CD4-positive, alpha-beta T cell treated with Interleukin-10 for 1 hour (primary cell): Measurements from ENCODE around the gene PLCB4.

Source experiments
- DNase-seq: peaks from one replicate; pipeline ENCODE4 v3.0.0-alpha.2; 2020

Gene PLCB4

DNA sequence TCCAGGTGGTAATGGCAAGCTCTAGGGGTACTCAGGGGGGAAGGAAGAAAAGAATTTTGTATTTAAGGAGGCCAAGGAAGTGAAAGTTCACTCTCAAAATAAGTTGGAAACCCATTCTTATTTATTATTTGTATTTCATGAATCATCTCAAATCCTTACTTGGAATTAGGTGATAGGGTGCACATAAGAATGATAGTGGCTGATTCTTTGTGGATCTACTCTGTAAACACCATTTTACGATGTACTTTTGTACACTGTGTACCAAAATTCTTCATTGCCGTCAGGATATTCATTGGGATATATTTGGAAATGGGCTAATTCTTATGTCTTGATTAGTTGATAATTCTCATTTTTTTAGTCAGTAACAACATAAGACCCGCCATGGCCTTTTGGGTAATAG is 266.0 kb downstream of the PLCB4 start:
- DNase-seq, result no peak

- no peak for DNase-seq
These were observed 269.2 kb downstream of the PLCB4 start for GRCh38 chr20:9338101-9338500.

- DNase-seq, result no peak
These were observed 270.8 kb downstream of the PLCB4 start for GRCh38 chr20:9339708-9340107.

DNA sequence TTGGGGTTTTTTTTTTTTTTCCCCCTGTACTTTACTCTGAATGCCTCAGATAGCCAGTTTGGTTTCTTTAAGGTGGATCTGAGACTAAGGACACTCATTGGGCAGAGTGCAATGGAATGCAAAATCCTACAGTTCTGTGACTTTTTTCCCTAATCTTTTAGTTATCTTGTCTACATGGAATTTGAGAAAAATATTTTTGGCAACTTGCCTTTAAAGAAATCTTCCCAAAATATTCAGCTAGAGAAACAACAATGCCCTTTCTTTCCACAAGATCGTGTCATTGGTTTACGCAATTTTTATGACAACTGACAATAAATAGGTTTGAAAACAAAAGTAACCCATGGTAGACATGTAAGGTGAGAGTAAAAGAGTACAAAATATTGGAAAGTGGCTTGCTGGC is 273.8 kb downstream of the PLCB4 start:
- no peak for DNase-seq

- no peak for DNase-seq
These were observed 275.4 kb downstream of the PLCB4 start for GRCh38 chr20:9344083-9344920.

- DNase-seq, result no peak
These were observed 279.4 kb downstream of the PLCB4 start for GRCh38 chr20:9348316-9348715.

- DNase-seq, result no peak
These were observed 279.9 kb downstream of the PLCB4 start for GRCh38 chr20:9348747-9349146.

DNA sequence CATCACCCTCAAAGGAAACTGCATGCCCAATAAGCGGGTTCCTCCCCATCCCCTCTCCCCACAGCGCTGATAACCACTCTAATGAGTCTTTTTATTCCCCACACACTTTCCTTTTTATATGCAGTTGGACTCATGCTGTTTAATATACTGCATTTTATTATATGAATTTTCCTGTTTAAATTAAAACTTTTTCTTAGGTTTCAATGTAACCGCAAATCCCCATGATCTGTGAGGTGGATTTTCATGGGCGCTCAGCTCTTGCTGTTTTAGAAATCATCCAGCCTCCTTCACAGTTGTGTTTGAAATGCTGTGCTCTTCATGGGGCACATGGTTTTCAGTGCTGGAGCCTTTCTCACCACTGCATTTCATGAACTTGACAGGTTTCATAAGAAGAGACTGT is 280.4 kb downstream of the PLCB4 start:
- no peak for DNase-seq

GRCh38 chr20:9352739-9353138 is 283.9 kb downstream of the PLCB4 start:
- no peak for DNase-seq

GRCh38 chr20:9353180-9353915 is 284.5 kb downstream of the PLCB4 start:
- no peak for DNase-seq

GRCh38 chr20:9353916-9354276 is 285.0 kb downstream of the PLCB4 start:
- no peak for DNase-seq

DNA sequence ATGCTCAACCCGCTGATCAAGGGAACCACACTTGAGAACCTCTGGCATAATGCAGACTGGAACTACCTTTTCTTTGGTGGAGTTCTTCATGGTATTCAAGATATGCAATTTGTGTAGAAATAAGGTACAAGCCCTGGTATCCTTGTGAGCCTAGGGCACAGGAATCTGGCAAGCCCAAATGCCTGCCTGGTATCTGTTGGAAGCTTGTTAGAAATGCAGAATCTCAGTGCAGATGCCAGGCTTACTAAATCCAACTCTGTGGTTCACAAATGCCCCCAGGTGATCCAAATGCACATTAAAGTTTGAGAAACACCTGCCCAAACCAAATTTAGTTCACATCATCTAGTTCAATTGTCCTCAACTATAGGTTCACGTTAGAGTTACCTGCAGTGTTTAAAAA is 285.7 kb downstream of the PLCB4 start:
- DNase-seq, result no peak

GRCh38 chr20:9358001-9358400 is 289.1 kb downstream of the PLCB4 start:
- no peak for DNase-seq

DNA sequence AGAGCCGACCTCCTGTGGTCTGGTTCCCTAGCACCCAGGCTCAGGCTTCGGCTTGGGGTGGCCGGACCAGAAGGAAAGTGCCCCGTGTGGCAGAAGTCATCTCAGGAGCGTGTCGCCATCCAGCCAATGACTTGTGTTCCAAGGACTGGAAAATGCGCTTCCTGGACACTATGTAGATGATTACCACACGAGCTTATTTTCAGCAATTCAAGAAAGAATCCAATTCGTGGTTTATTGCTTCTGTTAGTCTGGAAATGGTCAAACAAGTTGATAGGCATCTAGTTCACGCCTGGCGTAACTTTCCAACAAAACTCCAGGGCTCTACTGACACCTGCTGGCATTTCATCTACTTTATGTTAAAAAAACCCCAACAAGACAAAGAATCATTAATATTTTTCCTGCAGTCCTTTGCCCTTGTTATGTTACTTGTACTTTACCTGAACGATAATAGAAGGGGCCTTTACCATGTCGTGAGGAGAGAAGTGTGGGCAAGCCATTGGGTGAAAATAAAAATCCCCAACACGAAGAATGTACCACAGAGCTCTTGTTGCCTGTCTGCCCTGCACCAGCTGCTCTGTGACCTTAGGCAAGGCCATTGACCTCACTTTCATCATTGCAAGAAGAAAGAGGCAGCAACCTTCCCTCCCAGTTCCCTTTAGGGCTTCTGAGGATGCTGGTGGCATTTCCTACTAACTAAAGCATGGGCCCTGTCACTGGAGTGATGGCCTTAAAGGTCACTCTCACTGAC is 290.8 kb downstream of the PLCB4 start:
- no peak for DNase-seq

DNA sequence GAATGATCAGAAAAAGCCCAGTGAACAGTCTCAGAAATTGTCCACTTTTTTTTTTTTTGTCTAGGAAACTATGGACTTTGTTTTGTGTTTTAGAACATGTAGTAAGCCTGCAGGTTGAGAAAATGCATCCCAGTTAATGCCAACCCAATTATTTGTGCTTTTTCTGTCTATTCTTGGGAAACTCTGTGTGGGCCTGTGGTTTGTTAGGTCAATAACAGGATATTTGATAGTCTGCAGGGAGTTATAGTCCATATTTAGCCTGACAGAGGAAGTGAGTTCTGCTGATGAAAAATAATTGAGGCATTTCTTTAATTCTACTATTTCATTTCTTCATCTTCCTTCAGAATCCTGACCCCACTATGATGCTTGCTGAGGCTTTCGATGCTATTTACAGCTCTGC is 291.5 kb downstream of the PLCB4 start:
- no peak for DNase-seq

- no peak for DNase-seq
These were observed 294.8 kb downstream of the PLCB4 start for GRCh38 chr20:9363673-9364072.

DNA sequence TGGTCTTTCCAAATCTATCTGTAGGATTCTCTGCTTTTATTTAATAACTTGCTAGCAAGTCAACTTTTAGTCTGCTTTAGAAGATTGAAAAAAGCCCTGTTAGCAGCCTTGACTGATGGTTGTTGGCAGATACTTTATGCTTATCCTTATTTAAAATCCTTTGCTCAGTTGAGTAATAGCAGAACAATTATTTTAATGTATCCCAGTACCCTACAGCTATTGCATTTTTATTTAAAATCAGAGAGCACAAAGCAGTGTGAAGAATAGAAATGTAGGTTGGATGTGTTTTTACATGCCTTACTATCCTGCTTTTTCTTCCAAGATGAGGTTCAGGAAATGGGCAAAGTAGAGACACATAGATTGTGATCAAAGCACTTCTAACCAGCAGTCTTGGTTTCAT is 298.4 kb downstream of the PLCB4 start:
- no peak for DNase-seq

DNA sequence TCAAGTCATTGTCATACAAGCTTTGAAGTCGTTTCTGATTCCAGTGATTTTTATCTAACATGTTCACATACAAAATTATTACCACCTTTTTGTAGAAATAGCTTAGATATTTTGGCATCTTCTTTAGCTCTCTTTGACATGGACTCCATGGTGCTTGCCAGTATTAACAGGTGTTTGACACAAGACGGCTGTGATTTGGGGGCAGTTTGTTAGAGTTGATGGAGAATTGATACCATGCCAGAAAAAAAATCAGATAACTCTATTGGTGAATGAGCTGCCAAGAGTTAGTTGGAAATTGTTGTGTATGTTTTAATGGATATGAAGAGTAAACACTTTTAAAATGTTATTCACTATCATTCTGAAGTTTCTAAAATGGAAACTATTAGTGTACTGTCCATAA is 298.9 kb downstream of the PLCB4 start:
- no peak for DNase-seq

DNA sequence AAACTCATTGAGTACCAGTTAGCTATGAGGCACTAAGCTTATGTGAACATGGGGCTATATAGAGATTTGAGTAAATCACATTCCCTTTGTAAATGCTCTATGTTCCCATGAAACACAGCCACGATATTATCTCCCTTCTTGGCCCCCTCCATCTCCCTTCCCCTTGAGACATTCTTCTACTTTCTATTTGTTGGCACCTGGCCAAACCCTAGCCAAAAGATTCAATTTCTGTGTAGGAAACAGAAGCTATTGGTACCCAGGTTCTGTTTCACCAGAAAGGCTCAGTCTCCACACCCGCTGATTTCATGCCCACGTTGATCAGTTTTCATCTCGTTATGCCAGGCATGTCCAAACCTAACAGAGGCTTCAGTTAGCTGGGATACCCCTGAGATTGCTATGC is 300.0 kb downstream of the PLCB4 start:
- no peak for DNase-seq

DNA sequence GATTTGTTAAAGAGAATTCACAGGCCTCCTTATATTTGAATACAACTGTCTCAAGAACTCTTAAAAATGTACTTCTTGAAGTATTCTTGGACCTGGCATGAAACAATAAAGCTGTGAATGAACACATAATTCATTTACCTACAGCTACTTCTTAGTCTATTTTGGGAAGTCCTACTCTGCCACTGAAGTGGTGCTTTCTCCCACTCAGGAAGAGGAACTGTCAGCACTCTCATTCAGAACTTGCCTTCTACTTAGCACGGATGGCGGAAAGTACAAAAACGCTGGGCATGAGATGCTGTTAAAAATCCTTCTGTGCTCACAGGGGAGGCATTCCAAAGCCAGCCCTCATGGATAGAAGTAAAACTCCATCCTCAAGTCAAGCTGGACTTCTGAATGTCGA is 300.7 kb downstream of the PLCB4 start:
- no peak for DNase-seq

- DNase-seq, result no peak
These were observed 305.2 kb downstream of the PLCB4 start for GRCh38 chr20:9374072-9374471.

GRCh38 chr20:9374480-9374879 is 305.6 kb downstream of the PLCB4 start:
- no peak for DNase-seq

- DNase-seq, result no peak
These were observed 306.4 kb downstream of the PLCB4 start for GRCh38 chr20:9375221-9375681.

- no peak for DNase-seq
These were observed 308.1 kb downstream of the PLCB4 start for GRCh38 chr20:9377007-9377406.
